ENCODE data around the gene APOA5. TPM values are rescaled to one million over a fixed set of nuclear protein-coding genes. Genes with fewer than 3 reads are reported as not detected.

The APOA5 gene
- polyA plus RNA-seq, 1 donor from 2014 or later = not detected

DNA sequence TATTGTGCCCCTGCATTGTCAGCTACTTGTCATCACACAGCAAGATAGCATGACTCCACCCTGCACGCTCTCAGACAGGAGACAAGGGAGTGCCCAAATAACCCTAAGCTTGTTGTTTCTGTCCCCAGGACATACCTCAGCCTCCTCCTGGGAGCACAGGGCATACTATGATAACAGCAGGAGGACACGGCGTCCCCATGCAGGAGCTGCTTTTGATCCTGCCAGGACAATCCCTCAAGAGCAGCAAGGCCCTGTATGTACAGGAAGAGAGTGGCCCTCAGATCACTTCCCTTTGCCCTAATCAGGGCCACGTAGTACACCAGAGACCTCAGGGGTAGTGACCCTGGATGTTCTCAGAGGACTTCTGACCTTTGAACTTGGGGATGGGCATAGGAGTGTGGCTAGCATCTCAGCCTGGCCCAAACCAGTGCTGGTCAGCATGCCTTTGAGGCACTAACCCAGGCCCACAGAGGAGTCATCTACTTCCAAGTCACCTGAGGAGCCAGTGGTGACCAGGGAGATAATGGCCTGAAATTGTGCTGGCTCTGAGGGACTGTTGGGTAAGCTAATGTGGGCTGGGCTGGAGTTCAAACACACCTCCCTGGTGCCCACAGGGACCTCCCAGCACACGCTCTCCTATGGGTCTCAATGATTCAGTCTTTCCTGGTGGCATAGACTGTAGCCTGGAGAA, 22.2 kb upstream of the APOA5 start:
- H3K9me3 ChIP-seq (ENCODE audit: low read length) = no peaks in the 10 kb centered on the region
- H3K79me2 ChIP-seq (replicated peaks; ENCODE audit: insufficient read depth, low read length) = no peaks in the 10 kb centered on the region
- no peak overlapping the region for H3K27ac ChIP-seq (ENCODE audit: low read length)
- H2AFZ ChIP-seq (ENCODE audit: low read depth, low read length) = no peak overlapping the region
- H3F3A ChIP-seq (ENCODE audit: insufficient read depth, low read length, poor library complexity, severe bottlenecking) = no peaks in the 10 kb centered on the region
- H4K20me1 ChIP-seq (ENCODE audit: insufficient read depth) = no peaks in the 10 kb centered on the region
- H3K4me2 ChIP-seq (ENCODE audit: low read length) = no peak overlapping the region
- no peaks in the 10 kb centered on the region for H3K27me3 ChIP-seq (ENCODE audit: insufficient read depth, low read depth, low read length)
- H3K9me2 ChIP-seq (ENCODE audit: insufficient read depth, low read length) = no peaks in the 10 kb centered on the region
- no peak overlapping the region for H3K4me3 ChIP-seq (ENCODE audit: low read length)
- TF ChIP-seq MXI1 (conservative IDR thresholded peaks at IDR 0.05; ENCODE audit: poor library complexity, severe bottlenecking) = no peak
- TF ChIP-seq, protein P1, sequence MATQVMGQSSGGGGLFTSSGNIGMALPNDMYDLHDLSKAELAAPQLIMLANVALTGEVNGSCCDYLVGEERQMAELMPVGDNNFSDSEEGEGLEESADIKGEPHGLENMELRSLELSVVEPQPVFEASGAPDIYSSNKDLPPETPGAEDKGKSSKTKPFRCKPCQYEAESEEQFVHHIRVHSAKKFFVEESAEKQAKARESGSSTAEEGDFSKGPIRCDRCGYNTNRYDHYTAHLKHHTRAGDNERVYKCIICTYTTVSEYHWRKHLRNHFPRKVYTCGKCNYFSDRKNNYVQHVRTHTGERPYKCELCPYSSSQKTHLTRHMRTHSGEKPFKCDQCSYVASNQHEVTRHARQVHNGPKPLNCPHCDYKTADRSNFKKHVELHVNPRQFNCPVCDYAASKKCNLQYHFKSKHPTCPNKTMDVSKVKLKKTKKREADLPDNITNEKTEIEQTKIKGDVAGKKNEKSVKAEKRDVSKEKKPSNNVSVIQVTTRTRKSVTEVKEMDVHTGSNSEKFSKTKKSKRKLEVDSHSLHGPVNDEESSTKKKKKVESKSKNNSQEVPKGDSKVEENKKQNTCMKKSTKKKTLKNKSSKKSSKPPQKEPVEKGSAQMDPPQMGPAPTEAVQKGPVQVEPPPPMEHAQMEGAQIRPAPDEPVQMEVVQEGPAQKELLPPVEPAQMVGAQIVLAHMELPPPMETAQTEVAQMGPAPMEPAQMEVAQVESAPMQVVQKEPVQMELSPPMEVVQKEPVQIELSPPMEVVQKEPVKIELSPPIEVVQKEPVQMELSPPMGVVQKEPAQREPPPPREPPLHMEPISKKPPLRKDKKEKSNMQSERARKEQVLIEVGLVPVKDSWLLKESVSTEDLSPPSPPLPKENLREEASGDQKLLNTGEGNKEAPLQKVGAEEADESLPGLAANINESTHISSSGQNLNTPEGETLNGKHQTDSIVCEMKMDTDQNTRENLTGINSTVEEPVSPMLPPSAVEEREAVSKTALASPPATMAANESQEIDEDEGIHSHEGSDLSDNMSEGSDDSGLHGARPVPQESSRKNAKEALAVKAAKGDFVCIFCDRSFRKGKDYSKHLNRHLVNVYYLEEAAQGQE (IDR thresholded peaks at IDR 0.05; ENCODE audit: borderline replicate concordance) = no peak
- TF ChIP-seq EZH2 (IDR thresholded peaks at IDR 0.05; ENCODE audit: borderline replicate concordance, insufficient read depth, low read length, poor library complexity, severe bottlenecking) = no peak
- TF ChIP-seq EP300 (conservative IDR thresholded peaks at IDR 0.05; ENCODE audit: poor library complexity, severe bottlenecking) = no peak
- TF ChIP-seq RAD21 (conservative IDR thresholded peaks at IDR 0.05) = no peak
- TF ChIP-seq TAF1 (IDR thresholded peaks at IDR 0.05; ENCODE audit: low read depth) = no peak
- no peak for TF ChIP-seq POLR2AphosphoS5 (IDR thresholded peaks at IDR 0.05)
- TF ChIP-seq, protein P2, sequence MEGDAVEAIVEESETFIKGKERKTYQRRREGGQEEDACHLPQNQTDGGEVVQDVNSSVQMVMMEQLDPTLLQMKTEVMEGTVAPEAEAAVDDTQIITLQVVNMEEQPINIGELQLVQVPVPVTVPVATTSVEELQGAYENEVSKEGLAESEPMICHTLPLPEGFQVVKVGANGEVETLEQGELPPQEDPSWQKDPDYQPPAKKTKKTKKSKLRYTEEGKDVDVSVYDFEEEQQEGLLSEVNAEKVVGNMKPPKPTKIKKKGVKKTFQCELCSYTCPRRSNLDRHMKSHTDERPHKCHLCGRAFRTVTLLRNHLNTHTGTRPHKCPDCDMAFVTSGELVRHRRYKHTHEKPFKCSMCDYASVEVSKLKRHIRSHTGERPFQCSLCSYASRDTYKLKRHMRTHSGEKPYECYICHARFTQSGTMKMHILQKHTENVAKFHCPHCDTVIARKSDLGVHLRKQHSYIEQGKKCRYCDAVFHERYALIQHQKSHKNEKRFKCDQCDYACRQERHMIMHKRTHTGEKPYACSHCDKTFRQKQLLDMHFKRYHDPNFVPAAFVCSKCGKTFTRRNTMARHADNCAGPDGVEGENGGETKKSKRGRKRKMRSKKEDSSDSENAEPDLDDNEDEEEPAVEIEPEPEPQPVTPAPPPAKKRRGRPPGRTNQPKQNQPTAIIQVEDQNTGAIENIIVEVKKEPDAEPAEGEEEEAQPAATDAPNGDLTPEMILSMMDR (IDR thresholded peaks at IDR 0.05; ENCODE audit: poor library complexity, severe bottlenecking) = no peak
- TF ChIP-seq SMC3 (conservative IDR thresholded peaks at IDR 0.05; ENCODE audit: poor library complexity) = no peak
- H3K9ac ChIP-seq (ENCODE audit: low read length) = no peak overlapping the region
- H3K36me3 ChIP-seq (ENCODE audit: insufficient read depth, low read length) = no peaks in the 10 kb centered on the region

DNA sequence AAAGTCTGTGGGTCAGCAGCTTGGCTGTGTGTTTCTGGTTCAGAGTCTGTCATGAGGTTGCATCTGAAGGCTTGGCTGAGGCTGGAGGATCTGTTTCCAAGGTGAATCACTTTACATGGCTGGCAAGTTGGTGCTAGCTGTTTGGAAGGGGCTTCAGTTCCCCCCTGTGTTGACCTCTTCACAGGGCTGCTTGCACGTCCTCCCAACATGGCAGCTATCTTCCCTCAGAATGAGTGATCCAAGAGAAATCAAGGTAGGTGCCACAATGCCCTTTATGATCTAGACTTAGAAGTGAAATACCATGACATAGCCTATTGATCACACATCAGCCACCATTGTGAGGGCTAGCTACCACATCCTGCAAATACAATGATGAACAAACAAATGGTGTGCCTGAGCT, 21.5 kb upstream of the APOA5 start:
- Histone ChIP-seq H3K27ac (ENCODE audit: low read length) (no peak overlapping the region), H3K27me3 (ENCODE audit: insufficient read depth, low read depth, low read length) (no peaks in the 10 kb centered on the region), H3K9me2 (ENCODE audit: insufficient read depth, low read length) (no peaks in the 10 kb centered on the region), H3K4me2 (ENCODE audit: low read length) (no peak overlapping the region), H3F3A (ENCODE audit: insufficient read depth, low read length, poor library complexity, severe bottlenecking) (no peaks in the 10 kb centered on the region), H3K9me3 (ENCODE audit: low read length) (no peaks in the 10 kb centered on the region), H2AFZ (ENCODE audit: low read depth, low read length) (no peak overlapping the region), H3K36me3 (ENCODE audit: insufficient read depth, low read length) (no peaks in the 10 kb centered on the region), H4K20me1 (ENCODE audit: insufficient read depth) (no peaks in the 10 kb centered on the region), H3K4me3 (ENCODE audit: low read length) (no peak overlapping the region), H3K79me2 (replicated peaks; ENCODE audit: insufficient read depth, low read length) (no peaks in the 10 kb centered on the region), H3K9ac (ENCODE audit: low read length) (no peak overlapping the region)
- TF ChIP-seq EP300 (conservative IDR thresholded peaks at IDR 0.05; ENCODE audit: poor library complexity, severe bottlenecking) (no peak), MXI1 (conservative IDR thresholded peaks at IDR 0.05; ENCODE audit: poor library complexity, severe bottlenecking) (no peak), EZH2 (IDR thresholded peaks at IDR 0.05; ENCODE audit: borderline replicate concordance, insufficient read depth, low read length, poor library complexity, severe bottlenecking) (no peak), SMC3 (conservative IDR thresholded peaks at IDR 0.05; ENCODE audit: poor library complexity) (no peak), TAF1 (IDR thresholded peaks at IDR 0.05; ENCODE audit: low read depth) (no peak), POLR2AphosphoS5 (IDR thresholded peaks at IDR 0.05) (no peak), RAD21 (conservative IDR thresholded peaks at IDR 0.05) (no peak)
- TF ChIP-seq, protein P1 (IDR thresholded peaks at IDR 0.05; ENCODE audit: borderline replicate concordance) = no peak
- TF ChIP-seq, protein P2 (IDR thresholded peaks at IDR 0.05; ENCODE audit: poor library complexity, severe bottlenecking) = no peak
